Endodermal cell (in vitro differentiated cells): ENCODE results near the gene EIF4E2. TPM values are rescaled to one million over a fixed set of nuclear protein-coding genes. Genes with fewer than 3 reads are reported as not detected.
A peak's percentile ranks its signal among the peaks of the same experiment; 100 is the strongest.

Experiments
- DNase-seq: peaks from one replicate; pipeline ENCODE4 v3.0.0-alpha.2; 2017
- H3K27ac ChIP-seq: 2 replicates; pipeline ENCODE4 v1.5.1; 2013; ENCODE audit warnings: mild to moderate bottlenecking, low read depth, low read length, moderate library complexity
- H3K27me3 ChIP-seq: 2 replicates; pipeline ENCODE4 v1.6.1; 2013; ENCODE audit warnings: mild to moderate bottlenecking, low read length, moderate library complexity; ENCODE audit not compliant: insufficient read depth, control insufficient read depth, poor library complexity, severe bottlenecking
- H3K36me3 ChIP-seq: 2 replicates; pipeline ENCODE4 v1.7.0; 2013; ENCODE audit warnings: mild to moderate bottlenecking, low read length, moderate library complexity; ENCODE audit not compliant: control insufficient read depth, insufficient read depth
- H3K4me1 ChIP-seq: one replicate; pipeline ENCODE4 v1.7.0; 2013; ENCODE audit warnings: low read length; ENCODE audit not compliant: control insufficient read depth, insufficient read depth
- H3K4me3 ChIP-seq: 2 replicates; pipeline ENCODE4 v1.5.1; 2013; ENCODE audit warnings: mild to moderate bottlenecking, low read length, moderate library complexity
- H3K9ac ChIP-seq: 2 replicates; pipeline ENCODE4 v1.6.1; 2013; ENCODE audit warnings: mild to moderate bottlenecking, low read length, moderate library complexity; ENCODE audit not compliant: poor library complexity, severe bottlenecking; ENCODE audit errors: extremely low read depth
- H3K9me3 ChIP-seq: 2 replicates; pipeline ENCODE4 v1.6.1; 2013; ENCODE audit warnings: mild to moderate bottlenecking, low read length, moderate library complexity; ENCODE audit not compliant: control insufficient read depth
- H3K27ac Mint-ChIP-seq: 2 replicates; pipeline ENCODE4 v1.8.0; 2020; ENCODE audit warnings: mixed read lengths
- H3K27me3 Mint-ChIP-seq: 2 replicates; pipeline ENCODE4 v1.8.0; 2021; ENCODE audit warnings: mild to moderate bottlenecking, mixed read lengths; ENCODE audit not compliant: insufficient read depth
- H3K36me3 Mint-ChIP-seq: 2 replicates; pipeline ENCODE4 v1.8.0; 2020; ENCODE audit warnings: low read depth, mixed read lengths
- H3K4me1 Mint-ChIP-seq: 2 replicates; pipeline ENCODE4 v1.8.0; 2020; ENCODE audit warnings: mixed read lengths
- H3K4me3 Mint-ChIP-seq: 2 replicates; pipeline ENCODE4 v1.8.0; 2020; ENCODE audit warnings: mild to moderate bottlenecking, moderate library complexity, mixed read lengths
- H3K9me3 Mint-ChIP-seq: 2 replicates; pipeline ENCODE4 v1.8.0; 2020; ENCODE audit warnings: mild to moderate bottlenecking, mixed read lengths
- WGBS, 2 experiments: methylation state at CpG; one replicate each; pipeline versions ENCODE4 v1.1.5 to v1.1.7; 2013; ENCODE audit warnings: missing lambda C conversion rate in 2 of 2, mixed read lengths in 1 of 2; ENCODE audit not compliant: insufficient coverage in 1 of 2, insufficient read length in 1 of 2; 5-methylcytosine and 5-hydroxymethylcytosine counted together
- total RNA-seq, 2 donors: library from RNA; stranded (reverse); fragmentation: NEBNext Ultra II Directional in 1 of 2; extraction: Animal tissue kit (Norgen Biotek cat#: 25700) in 1 of 2; gene quantifications; 2 replicates in 1 of 2; 3 replicates in 1 of 2; pipeline ENCODE4 v1.2.1, GENCODE V29; 2021
- TF ChIP-seq, protein P1 (sequence below): fragments of 200-600 bp; sonication (generic); conservative IDR thresholded peaks from 2 replicates; pipeline ENCODE4 v1.5.0; 2021; ENCODE audit warnings: antibody characterized with exemption, mild to moderate bottlenecking

Gene EIF4E2
- total RNA-seq, 2 donors from 2014 or later = 105 to 116 TPM

DNA sequence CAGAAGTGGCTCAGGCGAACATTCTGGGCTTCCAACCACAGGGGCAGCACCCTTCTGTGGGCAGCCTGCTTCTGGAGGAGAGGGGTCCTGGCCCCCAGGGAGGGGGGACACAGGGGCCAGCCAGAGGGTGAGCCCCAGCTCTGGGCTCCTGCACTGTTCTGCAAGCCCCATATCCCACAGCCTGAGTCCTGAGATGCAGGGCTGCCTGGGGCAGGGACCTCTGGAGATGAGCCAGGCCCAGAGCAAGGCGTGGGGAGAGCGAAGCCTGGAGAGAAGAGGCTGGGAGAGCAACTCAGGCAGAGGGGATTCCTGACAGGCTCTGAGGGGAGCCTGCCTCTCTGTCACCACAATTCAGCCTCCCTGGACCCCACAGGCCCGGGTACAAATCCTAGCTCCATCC lies 43.8 kb upstream of the EIF4E2 start:
- H3K27ac ChIP-seq = no peak overlapping the region
- no peak for DNase-seq

DNA sequence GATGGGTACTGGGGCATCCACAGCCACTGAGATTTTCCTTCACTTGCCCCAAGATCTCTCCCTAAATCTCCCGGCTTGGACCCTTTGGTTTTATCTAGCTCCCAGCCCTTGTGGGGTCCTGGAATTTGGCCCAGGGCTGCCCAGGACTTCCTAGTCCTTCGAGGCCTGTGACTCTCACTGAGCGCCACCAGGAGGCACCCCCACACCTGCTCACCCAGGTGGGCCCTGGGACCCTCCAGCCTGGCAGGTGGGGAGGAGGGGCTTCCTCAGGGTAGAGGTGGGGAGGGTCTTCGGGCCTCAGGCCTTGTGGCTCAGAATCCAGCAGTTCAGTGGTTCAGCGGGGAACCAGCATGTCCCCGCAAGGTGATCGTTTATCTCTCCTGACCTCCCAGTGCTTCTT lies 42.2 kb upstream of the EIF4E2 start:
- DNase-seq = peak; percentile 68
- H3K4me3 Mint-ChIP-seq = no peak overlapping the region
- 85 to 96% methylated on average over 4 to 7 of the region's 7 CpGs for WGBS, 2 experiments
- H3K27me3 Mint-ChIP-seq = peaks cover 38% of the 10 kb centered on the region
- H3K9me3 Mint-ChIP-seq = no peaks in the 10 kb centered on the region
- H3K36me3 Mint-ChIP-seq = no peaks in the 10 kb centered on the region
- TF ChIP-seq, protein P1, sequence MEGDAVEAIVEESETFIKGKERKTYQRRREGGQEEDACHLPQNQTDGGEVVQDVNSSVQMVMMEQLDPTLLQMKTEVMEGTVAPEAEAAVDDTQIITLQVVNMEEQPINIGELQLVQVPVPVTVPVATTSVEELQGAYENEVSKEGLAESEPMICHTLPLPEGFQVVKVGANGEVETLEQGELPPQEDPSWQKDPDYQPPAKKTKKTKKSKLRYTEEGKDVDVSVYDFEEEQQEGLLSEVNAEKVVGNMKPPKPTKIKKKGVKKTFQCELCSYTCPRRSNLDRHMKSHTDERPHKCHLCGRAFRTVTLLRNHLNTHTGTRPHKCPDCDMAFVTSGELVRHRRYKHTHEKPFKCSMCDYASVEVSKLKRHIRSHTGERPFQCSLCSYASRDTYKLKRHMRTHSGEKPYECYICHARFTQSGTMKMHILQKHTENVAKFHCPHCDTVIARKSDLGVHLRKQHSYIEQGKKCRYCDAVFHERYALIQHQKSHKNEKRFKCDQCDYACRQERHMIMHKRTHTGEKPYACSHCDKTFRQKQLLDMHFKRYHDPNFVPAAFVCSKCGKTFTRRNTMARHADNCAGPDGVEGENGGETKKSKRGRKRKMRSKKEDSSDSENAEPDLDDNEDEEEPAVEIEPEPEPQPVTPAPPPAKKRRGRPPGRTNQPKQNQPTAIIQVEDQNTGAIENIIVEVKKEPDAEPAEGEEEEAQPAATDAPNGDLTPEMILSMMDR = peak; percentile 67
- H3K27me3 ChIP-seq = peaks cover 44% of the 10 kb centered on the region
- H3K36me3 ChIP-seq = no peaks in the 10 kb centered on the region
- H3K27ac Mint-ChIP-seq = no peak overlapping the region
- no peak overlapping the region for H3K4me3 ChIP-seq
- no peak overlapping the region for H3K27ac ChIP-seq
- H3K9ac ChIP-seq = no peak overlapping the region
- no peaks in the 10 kb centered on the region for H3K4me1 ChIP-seq
- H3K4me1 Mint-ChIP-seq = no peaks in the 10 kb centered on the region
- H3K9me3 ChIP-seq = no peaks in the 10 kb centered on the region

More for the DNA sequence above, 43.8 kb upstream of the EIF4E2 start:
- H3K27me3 Mint-ChIP-seq = peaks cover 45% of the 10 kb centered on the region
- Histone ChIP-seq H3K27me3 (peaks cover 54% of the 10 kb centered on the region), H3K4me1 (peaks cover 3% of the 10 kb centered on the region), H3K9ac (no peak overlapping the region), H3K9me3 (no peaks in the 10 kb centered on the region), H3K4me3 (no peak overlapping the region), H3K36me3 (no peaks in the 10 kb centered on the region)
- no peak overlapping the region for H3K4me3 Mint-ChIP-seq
- no peak overlapping the region for H3K27ac Mint-ChIP-seq
- H3K36me3 Mint-ChIP-seq = no peaks in the 10 kb centered on the region
- TF ChIP-seq, protein P1 = no peak
- H3K9me3 Mint-ChIP-seq = no peaks in the 10 kb centered on the region
- 91 to 100% methylated on average over 1 to 4 of the region's 4 CpGs for WGBS, 2 experiments
- peaks cover 4% of the 10 kb centered on the region for H3K4me1 Mint-ChIP-seq

DNA sequence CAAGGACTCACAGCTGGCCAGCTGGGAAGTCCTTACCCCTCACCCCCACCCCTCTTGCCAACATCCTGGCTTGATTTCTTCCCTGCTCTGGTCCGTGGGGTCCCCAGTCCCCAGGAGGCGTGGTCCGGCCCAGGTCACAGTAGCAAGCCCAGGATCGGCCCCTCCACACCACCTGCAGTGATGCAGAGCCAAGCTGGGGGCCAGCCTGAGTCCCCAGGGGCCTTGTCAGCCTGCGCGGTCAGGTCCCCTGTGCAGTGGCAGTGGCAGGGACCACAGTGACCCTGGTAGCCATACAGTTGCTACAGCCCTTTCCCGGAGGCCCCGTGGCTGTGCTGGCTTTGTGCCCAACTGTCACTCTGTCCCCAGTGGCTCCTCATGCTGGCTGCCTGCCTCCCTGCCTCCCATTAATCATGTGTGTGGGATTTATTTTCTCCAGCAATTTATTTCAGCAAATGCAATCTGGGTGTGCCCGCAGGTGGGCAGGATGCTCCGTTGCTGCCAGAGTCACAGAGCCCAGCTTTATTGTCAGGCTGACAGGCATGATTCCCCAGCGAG lies 39.1 kb upstream of the EIF4E2 start:
- TF ChIP-seq, protein P1 = no peak
- no peak overlapping the region for H3K27ac Mint-ChIP-seq
- peaks cover 8% of the 10 kb centered on the region for H3K27me3 Mint-ChIP-seq
- no peak overlapping the region for H3K27ac ChIP-seq
- WGBS, 2 experiments = 84 to 92% methylated on average over 6 to 11 of the region's 11 CpGs
- H3K36me3 Mint-ChIP-seq = no peaks in the 10 kb centered on the region
- H3K27me3 ChIP-seq = peaks cover 13% of the 10 kb centered on the region
- no peaks in the 10 kb centered on the region for H3K4me1 ChIP-seq
- no peak for DNase-seq
- no peaks in the 10 kb centered on the region for H3K4me1 Mint-ChIP-seq
- H3K9me3 ChIP-seq = no peaks in the 10 kb centered on the region
- H3K4me3 ChIP-seq = no peak overlapping the region
- H3K9me3 Mint-ChIP-seq = no peaks in the 10 kb centered on the region
- no peaks in the 10 kb centered on the region for H3K36me3 ChIP-seq
- no peak overlapping the region for H3K9ac ChIP-seq
- H3K4me3 Mint-ChIP-seq = no peak overlapping the region
